Subcutaneous adipose tissue (tissue), 4 donors: ENCODE data around the gene CAMSAP1. TPM values are rescaled to one million over a fixed set of nuclear protein-coding genes. Genes with fewer than 3 reads are reported as not detected.

ENCODE experiments used
- CTCF ChIP-seq: fragments of 450-650 bp; IDR thresholded peaks from one replicate; pipeline ENCODE4 v1.5.1; 2016; ENCODE audit warnings: low read depth, mild to moderate bottlenecking, control low read depth, antibody characterized with exemption, moderate library complexity
- total RNA-seq, 4 donors: library from RNA; depleted of rRNA; stranded (reverse); fragments of >200 nt; gene quantifications; one replicate each; pipeline ENCODE4 v1.1.0, GENCODE V29; 2016

CAMSAP1 gene
- total RNA-seq, 4 donors from 2014 or later = 23.6 to 35.0 (median 24.1) TPM

GRCh38 chr9:135902655-135903357, 4.5 kb downstream of the CAMSAP1 start:
- no peak for TF ChIP-seq CTCF

GRCh38 chr9:135901826-135902225, 5.5 kb downstream of the CAMSAP1 start:
- no peak for TF ChIP-seq CTCF

GRCh38 chr9:135901031-135901758, 6.2 kb downstream of the CAMSAP1 start:
- TF ChIP-seq CTCF = no peak

GRCh38 chr9:135898634-135899407, 8.5 kb downstream of the CAMSAP1 start:
- TF ChIP-seq CTCF = no peak

- TF ChIP-seq CTCF = no peak
Measured at GRCh38 chr9:135896626-135897025, 10.7 kb downstream of the CAMSAP1 start.

- no peak for TF ChIP-seq CTCF
Measured at GRCh38 chr9:135896205-135896604, 11.1 kb downstream of the CAMSAP1 start.
